Esophagus squamous epithelium (tissue), 5 donors: Measurements from ENCODE around the gene CDC27. TPM values are rescaled to one million over a fixed set of nuclear protein-coding genes. Genes with fewer than 3 reads are reported as not detected.

Experiments used
- DNase-seq: peaks from one replicate; lab custom pipeline; 2025; lab: John Stamatoyannopoulos, UW
- H3K27ac ChIP-seq, 4 donors: fragments of 200-600 bp; sonication (generic); one replicate each; pipeline ENCODE4 v1.5.1; 2016 to 2019; ENCODE audit warnings: mild to moderate bottlenecking in 1 of 4
- H3K27me3 ChIP-seq, 4 donors: fragments of 200-600 bp; sonication (generic); 1 replicate in 3 of 4; 2 replicates in 1 of 4; pipeline versions ENCODE4 v1.5.1 to v1.6.0; 2017 to 2021; ENCODE audit warnings: antibody characterized with exemption in 1 of 4
- H3K36me3 ChIP-seq, 3 donors: fragments of 200-600 bp; sonication (generic); one replicate each; pipeline ENCODE4 v1.5.1; 2016 to 2019
- H3K4me1 ChIP-seq, 3 donors: fragments of 200-600 bp; sonication (generic); one replicate each; pipeline ENCODE4 v1.5.1; 2017 to 2019
- H3K4me3 ChIP-seq, 4 donors: fragments of 200-600 bp; sonication (generic); 1 replicate in 3 of 4; 2 replicates in 1 of 4; pipeline ENCODE4 v1.5.1; 2016 to 2019; ENCODE audit warnings: mild to moderate bottlenecking in 2 of 4, moderate library complexity in 1 of 4
- H3K9me3 ChIP-seq, 3 donors: fragments of 200-600 bp; sonication (generic); one replicate each; pipeline ENCODE4 v1.5.1; 2016 to 2019
- POLR2A ChIP-seq, 4 donors: fragments of 450-650 bp; IDR thresholded peaks; one replicate each; pipeline ENCODE4 v1.6.1; 2017; ENCODE audit warnings: antibody characterized with exemption in 4 of 4, mild to moderate bottlenecking in 4 of 4, moderate library complexity in 3 of 4
- WGBS, 2 donors: methylation state at CpG; one replicate each; pipeline ENCODE4 v1.1.5; 2018; 5-methylcytosine and 5-hydroxymethylcytosine counted together
- intact Hi-C: fragments of 100-400 bp; cut with DNase I; formaldehyde crosslinking; loops from one replicate; pipeline ENCODE4 v1.15.0; 2022
- total RNA-seq, 4 donors: library from RNA; depleted of rRNA; stranded (reverse); fragments of >200 nt; gene quantifications; one replicate each; pipeline ENCODE4 v1.1.0, GENCODE V29; 2016
- TF ChIP-seq, protein P1 (sequence below), 6 experiments: fragments of 450-650 bp in 4 of 6; fragments of 200-600 bp in 2 of 6; sonication (generic) in 2 of 6; IDR thresholded peaks; one replicate each; pipeline ENCODE4 v1.5.1; 2016 to 2019; ENCODE audit warnings: antibody characterized with exemption in 6 of 6, mild to moderate bottlenecking in 4 of 6, moderate library complexity in 4 of 6
- donor health status: DM: yes; HTN: yes; CAD: no.

CDC27 gene
- total RNA-seq, 4 donors from 2014 or later, result 26.4 to 45.9 (median 38.3) TPM

- Histone ChIP-seq H3K4me1 (peaks cover 0 to 16% (median 15%) of the 10 kb centered on the region in 3 donors), H3K36me3 (no peaks in the 10 kb centered on the region), H3K4me3 (no peak overlapping the region), H3K27ac (no peak overlapping the region), H3K27me3 (no peaks in the 10 kb centered on the region), H3K9me3 (no peaks in the 10 kb centered on the region)
- TF ChIP-seq POLR2A (IDR thresholded peaks at IDR 0.05), result no peak
- TF ChIP-seq, protein P1, sequence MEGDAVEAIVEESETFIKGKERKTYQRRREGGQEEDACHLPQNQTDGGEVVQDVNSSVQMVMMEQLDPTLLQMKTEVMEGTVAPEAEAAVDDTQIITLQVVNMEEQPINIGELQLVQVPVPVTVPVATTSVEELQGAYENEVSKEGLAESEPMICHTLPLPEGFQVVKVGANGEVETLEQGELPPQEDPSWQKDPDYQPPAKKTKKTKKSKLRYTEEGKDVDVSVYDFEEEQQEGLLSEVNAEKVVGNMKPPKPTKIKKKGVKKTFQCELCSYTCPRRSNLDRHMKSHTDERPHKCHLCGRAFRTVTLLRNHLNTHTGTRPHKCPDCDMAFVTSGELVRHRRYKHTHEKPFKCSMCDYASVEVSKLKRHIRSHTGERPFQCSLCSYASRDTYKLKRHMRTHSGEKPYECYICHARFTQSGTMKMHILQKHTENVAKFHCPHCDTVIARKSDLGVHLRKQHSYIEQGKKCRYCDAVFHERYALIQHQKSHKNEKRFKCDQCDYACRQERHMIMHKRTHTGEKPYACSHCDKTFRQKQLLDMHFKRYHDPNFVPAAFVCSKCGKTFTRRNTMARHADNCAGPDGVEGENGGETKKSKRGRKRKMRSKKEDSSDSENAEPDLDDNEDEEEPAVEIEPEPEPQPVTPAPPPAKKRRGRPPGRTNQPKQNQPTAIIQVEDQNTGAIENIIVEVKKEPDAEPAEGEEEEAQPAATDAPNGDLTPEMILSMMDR (IDR thresholded peaks at IDR 0.05), result no peak
- WGBS, 2 donors, result 86 to 87% methylated on average over 3 of the region's 3 CpGs
- intact Hi-C loops, result no loop called here
- no peak for DNase-seq
These were observed 46.4 kb upstream of the CDC27 start for GRCh38 chr17:47235506-47235905.

DNA sequence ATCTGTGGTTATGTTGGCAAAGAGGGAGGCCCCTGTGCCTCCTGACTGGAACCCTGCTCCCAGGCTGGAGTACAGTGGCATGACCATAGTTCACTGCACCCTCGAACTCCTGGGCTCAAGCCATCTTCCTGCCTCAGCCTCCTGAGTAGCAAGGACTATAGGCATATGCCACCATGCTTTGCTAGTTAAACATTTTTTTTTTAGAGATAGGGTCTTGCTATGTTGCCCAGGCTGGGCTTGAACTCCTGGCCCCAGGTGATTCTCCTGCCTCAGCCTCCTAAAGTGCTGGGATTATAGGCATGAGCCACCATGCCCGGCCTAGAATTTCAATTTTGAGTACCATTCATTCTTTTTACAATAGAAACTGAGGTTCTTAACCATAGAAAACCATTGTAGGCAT is 43.4 kb upstream of the CDC27 start:
- Histone ChIP-seq H3K4me3 (no peak overlapping the region), H3K9me3 (no peaks in the 10 kb centered on the region), H3K36me3 (no peaks in the 10 kb centered on the region), H3K27ac (no peak overlapping the region), H3K4me1 (peaks cover 0 to 19% (median 7%) of the 10 kb centered on the region in 3 donors), H3K27me3 (no peaks in the 10 kb centered on the region)
- TF ChIP-seq POLR2A (IDR thresholded peaks at IDR 0.05), result no peak
- TF ChIP-seq, protein P1 (IDR thresholded peaks at IDR 0.05), result no peak
- WGBS, 2 donors, result 83 to 86% methylated on average over 2 of the region's 2 CpGs
- DNase-seq, result no peak
- intact Hi-C loops, result no loop called here

GRCh38 chr17:47231866-47232265 is 42.8 kb upstream of the CDC27 start:
- TF ChIP-seq, protein P1 (IDR thresholded peaks at IDR 0.05), result no peak
- TF ChIP-seq POLR2A (IDR thresholded peaks at IDR 0.05), result no peak
- no peak for DNase-seq
- H3K9me3 ChIP-seq, result no peaks in the 10 kb centered on the region
- H3K27me3 ChIP-seq, result no peaks in the 10 kb centered on the region
- H3K4me1 ChIP-seq, result peaks cover 0 to 19% (median 7%) of the 10 kb centered on the region in 3 donors
- 80 to 81% methylated on average over 3 of the region's 3 CpGs for WGBS, 2 donors
- no peak overlapping the region for H3K4me3 ChIP-seq
- intact Hi-C loops, result no loop called here
- H3K36me3 ChIP-seq, result no peaks in the 10 kb centered on the region
- no peak overlapping the region for H3K27ac ChIP-seq

GRCh38 chr17:47231334-47231733 is 42.2 kb upstream of the CDC27 start:
- H3K9me3 ChIP-seq, result no peaks in the 10 kb centered on the region
- H3K27ac ChIP-seq, result no peak overlapping the region
- TF ChIP-seq POLR2A (IDR thresholded peaks at IDR 0.05), result no peak
- TF ChIP-seq, protein P1 (IDR thresholded peaks at IDR 0.05), result no peak
- H3K27me3 ChIP-seq, result no peaks in the 10 kb centered on the region
- 75 to 83% methylated on average over 3 of the region's 3 CpGs for WGBS, 2 donors
- H3K36me3 ChIP-seq, result no peaks in the 10 kb centered on the region
- peaks cover 0 to 20% (median 10%) of the 10 kb centered on the region in 3 donors for H3K4me1 ChIP-seq
- intact Hi-C loops, result no loop called here
- no peak for DNase-seq
- H3K4me3 ChIP-seq, result no peak overlapping the region

DNA sequence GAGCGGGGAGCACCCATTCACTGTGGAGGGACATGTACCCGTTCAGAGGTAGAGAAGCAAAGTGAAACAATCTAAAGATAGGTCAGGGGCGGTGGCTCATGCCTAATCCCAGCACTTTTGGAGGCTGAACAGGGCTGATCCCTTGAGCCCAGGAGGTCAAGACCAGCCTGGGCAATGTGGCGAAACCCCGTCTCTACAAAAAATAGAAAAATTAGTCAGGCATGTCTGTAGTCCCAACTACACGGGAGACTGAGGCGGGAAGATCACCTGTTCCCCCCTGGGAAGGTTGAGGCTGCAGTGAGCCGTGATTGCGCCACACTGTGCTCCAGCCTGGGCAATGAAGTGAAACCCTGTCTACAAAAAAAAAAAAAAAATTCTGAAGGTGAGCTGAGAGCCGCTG is 41.8 kb upstream of the CDC27 start:
- 67 to 84% methylated on average over 10 of the region's 10 CpGs for WGBS, 2 donors
- Histone ChIP-seq H3K4me3 (peak overlapping the region in 1 of 4 donors; percentile 2), H3K36me3 (no peaks in the 10 kb centered on the region), H3K9me3 (no peaks in the 10 kb centered on the region), H3K4me1 (peaks cover 0 to 25% (median 15%) of the 10 kb centered on the region in 3 donors), H3K27ac (no peak overlapping the region), H3K27me3 (no peaks in the 10 kb centered on the region)
- intact Hi-C loops, result no loop called here
- DNase-seq, result no peak
- no peak for TF ChIP-seq POLR2A (IDR thresholded peaks at IDR 0.05)
- TF ChIP-seq, protein P1 (IDR thresholded peaks at IDR 0.05), result no peak
